HepG2 (cell line): ENCODE data around the gene BSND. TPM values are rescaled to one million over a fixed set of nuclear protein-coding genes. Genes with fewer than 3 reads are reported as not detected.

Experiments used
- CEBPB ChIP-seq: IDR thresholded peaks from 2 replicates; pipeline ENCODE4 v1.6.1; 2011; ENCODE audit warnings: low read depth, low read length, improper control_type of control experiment, borderline replicate concordance
- HNRNPUL1 ChIP-seq: fragments of 200-400 bp; formaldehyde crosslinking; IDR thresholded peaks from 2 replicates; pipeline ENCODE4 v1.6.1; 2017; ENCODE audit warnings: low read depth, mild to moderate bottlenecking, low read length, moderate library complexity
- MED8 ChIP-seq: sonication (generic); formaldehyde crosslinking; IDR thresholded peaks from 2 replicates; pipeline ENCODE4 v1.8.1; 2023; ENCODE audit warnings: mild to moderate bottlenecking, missing genetic modification reagents; ENCODE audit not compliant: insufficient replicate concordance
- NCOA5 ChIP-seq: sonication (generic); formaldehyde crosslinking; IDR thresholded peaks from 2 replicates; pipeline ENCODE4 v1.4.0; 2020; ENCODE audit warnings: missing genetic modification reagents
- RORA ChIP-seq: sonication (generic); formaldehyde crosslinking; IDR thresholded peaks from 2 replicates; pipeline ENCODE4 v1.5.0; 2020; ENCODE audit warnings: mild to moderate bottlenecking, missing genetic modification reagents, moderate library complexity
- RXRB ChIP-seq: IDR thresholded peaks from 2 replicates; pipeline ENCODE4 v1.6.1; 2016; ENCODE audit warnings: borderline replicate concordance, missing genetic modification reagents, missing compliant biosample characterization
- SALL2 ChIP-seq: sonication (generic); formaldehyde crosslinking; IDR thresholded peaks from 2 replicates; pipeline ENCODE4 v1.8.1; 2023; ENCODE audit warnings: mild to moderate bottlenecking, missing genetic modification reagents, inconsistent platforms
- SOX13 ChIP-seq, 3 experiments: fragments of 450-650 bp in 1 of 3; sonication (generic) in 1 of 3; formaldehyde crosslinking in 1 of 3; IDR thresholded peaks in 2 of 3; conservative IDR thresholded peaks in 1 of 3; 2 replicates each; pipeline versions ENCODE4 v1.5.0 to v1.6.1; 2016 to 2020; ENCODE audit warnings: antibody characterized with exemption in 1 of 3, mild to moderate bottlenecking in 1 of 3, missing compliant biosample characterization in 1 of 3, missing genetic modification reagents in 1 of 3, moderate library complexity in 1 of 3
- SP4 ChIP-seq: sonication (generic); formaldehyde crosslinking; IDR thresholded peaks from 2 replicates; pipeline ENCODE4 v1.8.1; 2023; ENCODE audit warnings: mild to moderate bottlenecking, missing genetic modification reagents
- ZFP62 ChIP-seq: sonication (generic); formaldehyde crosslinking; IDR thresholded peaks from 2 replicates; pipeline ENCODE4 v1.4.0; 2020; ENCODE audit warnings: missing genetic modification reagents
- ZNF263 ChIP-seq: sonication (generic); formaldehyde crosslinking; IDR thresholded peaks from 2 replicates; pipeline ENCODE4 v1.4.0; 2020; ENCODE audit warnings: missing genetic modification reagents
- ZNF644 ChIP-seq: IDR thresholded peaks from 2 replicates; pipeline ENCODE4 v1.6.1; 2016; ENCODE audit warnings: low read depth
- ZSCAN20 ChIP-seq: sonication (generic); formaldehyde crosslinking; IDR thresholded peaks from 2 replicates; pipeline ENCODE4 v1.4.0; 2020; ENCODE audit warnings: missing genetic modification reagents, mild to moderate bottlenecking, borderline replicate concordance
- polyA plus RNA-seq, 8 experiments: library from polyadenylated mRNA; depleted of rRNA in 3 of 8; stranded (reverse) in 7 of 8; unstranded in 1 of 8; fragments of >200 nt; fragmentation: Illumina TruSeq in 4 of 8; extraction: Trizol in 4 of 8; gene quantifications; 2 replicates each; pipeline versions ENCODE4 v1.2.1 to v1.2.3, GENCODE V29; 2011 to 2016; ENCODE audit warnings: low read depth in 4 of 8, missing spikeins in 1 of 8, mixed read lengths in 1 of 8; ENCODE audit not compliant: insufficient read depth in 1 of 8
- total RNA-seq, 5 experiments: library from RNA; depleted of rRNA; stranded (reverse); fragments of >200 nt; fragmentation: Illumina TruSeq; extraction: Trizol; gene quantifications; 2 replicates each; pipeline ENCODE4 v1.2.3, GENCODE V29; 2016; ENCODE audit warnings: low read depth in 1 of 5
- TF ChIP-seq, protein P1 (sequence below): sonication (generic); formaldehyde crosslinking; IDR thresholded peaks from 2 replicates; pipeline ENCODE4 v1.5.0; 2020; ENCODE audit warnings: mild to moderate bottlenecking, missing genetic modification reagents, moderate library complexity
- TF ChIP-seq, protein P2 (sequence below): sonication (generic); formaldehyde crosslinking; IDR thresholded peaks from 2 replicates; pipeline ENCODE4 v1.4.0; 2020; ENCODE audit warnings: missing genetic modification reagents, low read depth, mild to moderate bottlenecking, borderline replicate concordance

The BSND gene
- total and polyA plus RNA-seq, 2 of the 13 experiments (the other 11 are each of a cell fraction or from before 2014, with no cell fraction given) = not detected

DNA sequence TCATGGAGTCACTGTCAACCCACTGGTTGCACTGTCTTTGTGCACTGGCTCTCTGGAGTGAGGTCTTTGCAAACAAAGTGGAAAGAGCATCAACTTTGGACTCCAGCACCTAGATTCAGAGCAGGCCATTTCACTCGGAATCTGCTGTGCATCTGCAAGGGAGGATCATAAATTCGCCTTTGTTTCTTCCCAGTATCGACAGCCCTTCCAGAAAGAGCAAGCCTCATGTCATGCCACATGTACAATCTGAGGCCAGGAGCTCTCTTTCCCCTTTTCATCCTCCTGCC lies 39.8 kb downstream of the BSND start (continued):
- TF ChIP-seq, protein P1, sequence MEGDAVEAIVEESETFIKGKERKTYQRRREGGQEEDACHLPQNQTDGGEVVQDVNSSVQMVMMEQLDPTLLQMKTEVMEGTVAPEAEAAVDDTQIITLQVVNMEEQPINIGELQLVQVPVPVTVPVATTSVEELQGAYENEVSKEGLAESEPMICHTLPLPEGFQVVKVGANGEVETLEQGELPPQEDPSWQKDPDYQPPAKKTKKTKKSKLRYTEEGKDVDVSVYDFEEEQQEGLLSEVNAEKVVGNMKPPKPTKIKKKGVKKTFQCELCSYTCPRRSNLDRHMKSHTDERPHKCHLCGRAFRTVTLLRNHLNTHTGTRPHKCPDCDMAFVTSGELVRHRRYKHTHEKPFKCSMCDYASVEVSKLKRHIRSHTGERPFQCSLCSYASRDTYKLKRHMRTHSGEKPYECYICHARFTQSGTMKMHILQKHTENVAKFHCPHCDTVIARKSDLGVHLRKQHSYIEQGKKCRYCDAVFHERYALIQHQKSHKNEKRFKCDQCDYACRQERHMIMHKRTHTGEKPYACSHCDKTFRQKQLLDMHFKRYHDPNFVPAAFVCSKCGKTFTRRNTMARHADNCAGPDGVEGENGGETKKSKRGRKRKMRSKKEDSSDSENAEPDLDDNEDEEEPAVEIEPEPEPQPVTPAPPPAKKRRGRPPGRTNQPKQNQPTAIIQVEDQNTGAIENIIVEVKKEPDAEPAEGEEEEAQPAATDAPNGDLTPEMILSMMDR (CRISPR knock-in tag) = peak; percentile 46
- TF ChIP-seq HNRNPUL1 (no peak), RXRB (CRISPR knock-in tag) (0 out of 2 replicates have a peak, but pooled peaks have one; percentile 8), SOX13 (IDR thresholded peaks at IDR 0.05) (no peak), SOX13 (CRISPR knock-in tag; conservative IDR thresholded peaks at IDR 0.05 in 1 of 2, IDR thresholded peaks at IDR 0.05 in 1 of 2) (peak in 1 of 2 experiments; percentile 20; a peak in 1 of 4 replicates), NCOA5 (CRISPR knock-in tag) (0 out of 2 replicates have a peak, but pooled peaks have one; percentile 20), SP4 (CRISPR knock-in tag) (0 out of 2 replicates have a peak, but pooled peaks have one; percentile 10), RORA (CRISPR knock-in tag) (no peak), ZNF644 (CRISPR knock-in tag) (peak; percentile 87), SALL2 (CRISPR knock-in tag) (no peak), ZSCAN20 (CRISPR knock-in tag) (0 out of 2 replicates have a peak, but pooled peaks have one; percentile 15), MED8 (no peak), ZNF263 (peak; percentile 70), CEBPB (no peak), ZFP62 (no peak)
- TF ChIP-seq, protein P2, sequence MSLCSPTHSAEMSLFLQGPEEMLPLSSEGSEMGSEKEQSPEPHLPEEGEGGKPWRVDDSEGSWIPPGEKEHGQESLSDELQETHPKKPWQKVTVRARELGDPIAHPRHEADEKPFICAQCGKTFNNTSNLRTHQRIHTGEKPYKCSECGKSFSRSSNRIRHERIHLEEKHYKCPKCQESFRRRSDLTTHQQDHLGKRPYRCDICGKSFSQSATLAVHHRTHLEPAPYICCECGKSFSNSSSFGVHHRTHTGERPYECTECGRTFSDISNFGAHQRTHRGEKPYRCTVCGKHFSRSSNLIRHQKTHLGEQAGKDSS = peak; percentile 17; the same call in 1 of the 2 replicates
